Measurements from ENCODE around the gene TM4SF20. TPM values are rescaled to one million over a fixed set of nuclear protein-coding genes. Genes with fewer than 3 reads are reported as not detected.

Gene TM4SF20
- total and polyA plus RNA-seq, 8 donors = 2.8 TPM; not detected in 7

DNA sequence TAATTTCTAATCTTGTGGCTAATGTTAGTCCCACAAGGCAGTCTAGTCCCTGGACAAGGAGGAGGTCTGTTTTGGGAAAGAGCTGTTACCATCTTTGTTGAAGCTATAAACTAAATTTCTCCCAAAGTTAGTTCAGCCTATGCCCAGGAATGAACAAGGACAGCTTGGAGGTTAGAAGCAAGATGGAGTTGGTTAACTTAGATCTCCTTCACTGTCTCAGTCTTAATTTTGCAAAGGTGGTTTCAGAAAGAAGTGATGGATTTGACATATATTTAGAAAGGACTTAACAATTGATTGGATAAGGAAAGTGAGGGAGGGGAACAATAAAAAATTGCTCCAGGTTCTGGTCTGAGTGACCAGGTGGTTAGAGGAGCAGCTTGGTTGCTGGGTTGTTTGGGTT, 23.2 kb upstream of the TM4SF20 start:
- intact Hi-C loops (cut with DNase I; ENCODE audit: low total_unique reads) = loop anchor here (10.0 kb wide), 1 partner anchor 362 kb away; no protein-coding TSS in a partner anchor
- H3K27ac ChIP-seq = no peak overlapping the region
- H3K9me3 ChIP-seq = no peaks in the 10 kb centered on the region
- peaks cover 7 to 19% (median 11%) of the 10 kb centered on the region in 4 donors for H3K4me1 ChIP-seq
- H3K36me3 ChIP-seq = no peaks in the 10 kb centered on the region
- H3K4me3 ChIP-seq = no peak overlapping the region
- TF ChIP-seq EP300 (IDR thresholded peaks at IDR 0.05) (no peak), POLR2A (IDR thresholded peaks at IDR 0.05) (no peak), POLR2AphosphoS5 (IDR thresholded peaks at IDR 0.05) (no peak)
- TF ChIP-seq, protein P1, sequence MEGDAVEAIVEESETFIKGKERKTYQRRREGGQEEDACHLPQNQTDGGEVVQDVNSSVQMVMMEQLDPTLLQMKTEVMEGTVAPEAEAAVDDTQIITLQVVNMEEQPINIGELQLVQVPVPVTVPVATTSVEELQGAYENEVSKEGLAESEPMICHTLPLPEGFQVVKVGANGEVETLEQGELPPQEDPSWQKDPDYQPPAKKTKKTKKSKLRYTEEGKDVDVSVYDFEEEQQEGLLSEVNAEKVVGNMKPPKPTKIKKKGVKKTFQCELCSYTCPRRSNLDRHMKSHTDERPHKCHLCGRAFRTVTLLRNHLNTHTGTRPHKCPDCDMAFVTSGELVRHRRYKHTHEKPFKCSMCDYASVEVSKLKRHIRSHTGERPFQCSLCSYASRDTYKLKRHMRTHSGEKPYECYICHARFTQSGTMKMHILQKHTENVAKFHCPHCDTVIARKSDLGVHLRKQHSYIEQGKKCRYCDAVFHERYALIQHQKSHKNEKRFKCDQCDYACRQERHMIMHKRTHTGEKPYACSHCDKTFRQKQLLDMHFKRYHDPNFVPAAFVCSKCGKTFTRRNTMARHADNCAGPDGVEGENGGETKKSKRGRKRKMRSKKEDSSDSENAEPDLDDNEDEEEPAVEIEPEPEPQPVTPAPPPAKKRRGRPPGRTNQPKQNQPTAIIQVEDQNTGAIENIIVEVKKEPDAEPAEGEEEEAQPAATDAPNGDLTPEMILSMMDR (IDR thresholded peaks at IDR 0.05) = no peak
- no peaks in the 10 kb centered on the region for H3K27me3 ChIP-seq
- no peak for DNase-seq

DNA sequence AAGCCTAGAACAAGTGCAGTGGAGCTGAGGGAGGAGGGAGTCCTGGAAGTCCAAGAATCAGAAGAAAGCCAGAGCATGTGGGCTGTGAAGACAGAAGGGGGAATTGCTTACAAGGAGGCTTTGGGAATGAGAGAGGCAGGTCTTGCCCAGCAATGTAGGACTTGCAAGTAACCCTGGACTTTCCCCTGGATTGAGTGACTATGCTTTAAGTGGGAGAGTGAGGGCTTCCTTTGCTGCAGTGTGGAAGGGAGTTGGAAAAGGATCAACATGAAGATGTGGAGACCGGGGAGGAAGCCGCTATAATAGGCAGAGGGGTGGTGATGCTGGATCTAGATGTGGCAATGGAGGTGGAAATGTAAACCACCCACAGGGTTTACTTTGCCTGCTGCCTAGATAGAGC, 22.4 kb upstream of the TM4SF20 start:
- TF ChIP-seq, protein P1 (IDR thresholded peaks at IDR 0.05) = no peak
- TF ChIP-seq POLR2A (IDR thresholded peaks at IDR 0.05) (no peak), EP300 (IDR thresholded peaks at IDR 0.05) (no peak), POLR2AphosphoS5 (IDR thresholded peaks at IDR 0.05) (no peak)
- H3K4me1 ChIP-seq = peaks cover 3 to 11% (median 9%) of the 10 kb centered on the region in 4 donors
- 25 to 51% (median 32%) methylated on average over 2 of the region's 2 CpGs for WGBS, 5 donors
- intact Hi-C loops (cut with DNase I; ENCODE audit: low total_unique reads) = loop anchor here (10.0 kb wide), 1 partner anchor 363 kb away; no protein-coding TSS in a partner anchor
- no peak for DNase-seq
- no peaks in the 10 kb centered on the region for H3K27me3 ChIP-seq
- H3K4me3 ChIP-seq = no peak overlapping the region
- H3K36me3 ChIP-seq = no peaks in the 10 kb centered on the region
- H3K9me3 ChIP-seq = no peaks in the 10 kb centered on the region
- no peak overlapping the region for H3K27ac ChIP-seq

DNA sequence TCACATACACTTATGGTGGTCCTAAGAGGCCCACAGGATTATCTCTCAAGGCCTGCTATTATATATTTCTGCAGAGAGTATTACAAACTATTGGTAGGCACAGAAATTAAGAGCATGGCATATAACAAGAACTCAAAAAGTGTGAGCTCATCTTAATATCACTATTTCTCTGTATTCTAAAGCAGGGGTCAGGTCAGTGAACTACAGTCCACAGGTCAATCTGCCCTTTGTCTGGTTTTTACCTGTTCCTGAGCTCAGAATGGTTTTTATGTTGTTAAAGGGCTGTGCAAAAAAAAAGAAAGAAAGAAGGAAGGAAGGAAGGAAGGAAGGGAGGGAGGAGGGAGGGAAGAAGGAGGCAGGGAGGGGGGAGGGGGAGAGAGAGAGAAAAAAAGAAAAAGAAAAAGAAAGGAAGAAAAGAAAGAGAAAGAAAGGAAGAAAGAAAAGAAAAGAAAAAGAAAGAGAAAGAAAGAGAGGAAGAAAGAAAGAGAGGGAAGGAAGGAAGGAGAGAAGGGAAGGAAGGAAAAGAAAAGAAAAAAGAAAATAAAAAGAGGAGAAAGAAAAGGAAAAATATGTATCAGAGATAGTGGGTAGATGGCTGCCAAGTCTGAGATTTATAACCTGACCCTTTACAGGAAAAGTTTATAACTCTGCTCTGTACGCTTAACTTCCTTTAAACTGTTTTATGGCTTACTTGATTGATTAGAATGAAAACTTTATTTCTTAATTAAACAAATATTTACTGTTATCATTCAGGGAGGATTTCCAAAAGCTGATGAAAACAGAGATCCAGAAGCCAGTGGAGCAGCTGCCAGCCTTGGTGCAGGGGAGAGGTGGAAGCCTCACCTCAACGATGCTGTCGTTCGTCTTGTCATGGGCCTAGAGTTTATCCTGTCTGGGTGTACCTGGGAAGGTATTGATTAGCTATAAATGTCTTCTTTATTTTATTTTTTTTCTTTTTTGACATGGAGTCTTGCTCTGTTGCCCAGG, 19.9 kb upstream of the TM4SF20 start:
- intact Hi-C loops (cut with DNase I; ENCODE audit: low total_unique reads) = no loop called here
- no peak for TF ChIP-seq POLR2A (IDR thresholded peaks at IDR 0.05)
- no peaks in the 10 kb centered on the region for H3K36me3 ChIP-seq
- H3K9me3 ChIP-seq = no peaks in the 10 kb centered on the region
- H3K27ac ChIP-seq = no peak overlapping the region
- no peak overlapping the region for H3K4me3 ChIP-seq
- no peaks in the 10 kb centered on the region for H3K27me3 ChIP-seq
- H3K4me1 ChIP-seq = no peaks in the 10 kb centered on the region
- 54 to 82% (median 63%) methylated on average over 4 of the region's 4 CpGs for WGBS, 5 donors
- DNase-seq = no peak

DNA sequence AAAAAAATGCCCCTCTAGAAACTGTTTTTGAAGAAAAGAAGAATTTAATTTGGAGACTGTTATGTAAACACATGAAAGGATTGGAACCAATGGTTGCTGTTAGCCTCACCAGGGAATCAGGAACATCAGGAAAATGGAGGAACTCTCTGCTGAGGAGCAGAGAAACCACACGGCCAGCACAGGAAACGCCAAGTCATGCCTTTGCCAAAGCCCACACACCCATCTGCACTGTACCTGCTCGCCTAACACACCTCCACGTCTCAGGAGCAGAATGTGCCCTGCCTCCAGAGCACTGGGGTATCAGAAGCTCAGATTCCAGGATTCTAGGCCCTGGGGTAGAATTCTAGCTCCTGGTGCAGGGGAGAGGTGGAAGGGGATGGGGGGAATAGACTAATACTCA, 18.5 kb upstream of the TM4SF20 start:
- no peak for DNase-seq
- Histone ChIP-seq H3K4me1 (no peaks in the 10 kb centered on the region), H3K9me3 (no peaks in the 10 kb centered on the region), H3K27me3 (no peaks in the 10 kb centered on the region), H3K27ac (no peak overlapping the region), H3K36me3 (no peaks in the 10 kb centered on the region), H3K4me3 (no peak overlapping the region)
- TF ChIP-seq EP300 (IDR thresholded peaks at IDR 0.05) (no peak), POLR2A (IDR thresholded peaks at IDR 0.05) (no peak), POLR2AphosphoS5 (IDR thresholded peaks at IDR 0.05) (no peak)
- TF ChIP-seq, protein P1 (IDR thresholded peaks at IDR 0.05) = no peak
- intact Hi-C loops (cut with DNase I; ENCODE audit: low total_unique reads) = no loop called here
- 50 to 63% (median 53%) methylated on average over 4 of the region's 4 CpGs for WGBS, 5 donors

DNA sequence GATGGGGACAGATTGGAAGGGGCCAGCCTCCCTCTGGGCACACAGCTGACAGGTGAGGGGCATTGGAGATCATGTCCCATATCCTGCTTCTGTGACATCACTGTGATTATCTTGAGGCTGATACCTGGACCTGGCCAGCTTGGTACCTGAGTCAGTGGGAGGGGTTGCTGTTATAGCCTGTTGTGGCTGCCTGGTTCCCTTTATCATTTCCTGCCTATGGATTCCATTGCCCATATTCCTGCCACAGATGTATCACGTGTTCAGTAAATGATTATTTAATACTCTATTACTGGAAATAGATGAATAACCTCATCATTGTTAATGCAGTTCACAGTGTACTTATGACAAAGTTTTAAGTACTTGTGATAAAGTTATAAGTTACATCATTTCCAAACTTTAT, 16.4 kb upstream of the TM4SF20 start:
- no peaks in the 10 kb centered on the region for H3K36me3 ChIP-seq
- no peaks in the 10 kb centered on the region for H3K9me3 ChIP-seq
- no peak for DNase-seq
- H3K27ac ChIP-seq = no peak overlapping the region
- TF ChIP-seq POLR2A (IDR thresholded peaks at IDR 0.05) = no peak
- no peak for TF ChIP-seq EP300 (IDR thresholded peaks at IDR 0.05)
- TF ChIP-seq, protein P1 (IDR thresholded peaks at IDR 0.05) = no peak
- TF ChIP-seq POLR2AphosphoS5 (IDR thresholded peaks at IDR 0.05) = no peak
- intact Hi-C loops (cut with DNase I; ENCODE audit: low total_unique reads) = no loop called here
- H3K4me1 ChIP-seq = no peaks in the 10 kb centered on the region
- H3K4me3 ChIP-seq = no peak overlapping the region
- H3K27me3 ChIP-seq = no peaks in the 10 kb centered on the region
- WGBS, 5 donors = 45 to 73% (median 60%) methylated on average over 1 of the region's 1 CpG

Data from stomach (tissue), 9 donors.